ELR (cell line): ENCODE measurements around the gene SPATA4.

Source experiments
- DNase-seq: peaks from one replicate; pipeline ENCODE4 v3.0.0-alpha.2; 2015; ENCODE audit warnings: low read depth

Gene SPATA4

DNA sequence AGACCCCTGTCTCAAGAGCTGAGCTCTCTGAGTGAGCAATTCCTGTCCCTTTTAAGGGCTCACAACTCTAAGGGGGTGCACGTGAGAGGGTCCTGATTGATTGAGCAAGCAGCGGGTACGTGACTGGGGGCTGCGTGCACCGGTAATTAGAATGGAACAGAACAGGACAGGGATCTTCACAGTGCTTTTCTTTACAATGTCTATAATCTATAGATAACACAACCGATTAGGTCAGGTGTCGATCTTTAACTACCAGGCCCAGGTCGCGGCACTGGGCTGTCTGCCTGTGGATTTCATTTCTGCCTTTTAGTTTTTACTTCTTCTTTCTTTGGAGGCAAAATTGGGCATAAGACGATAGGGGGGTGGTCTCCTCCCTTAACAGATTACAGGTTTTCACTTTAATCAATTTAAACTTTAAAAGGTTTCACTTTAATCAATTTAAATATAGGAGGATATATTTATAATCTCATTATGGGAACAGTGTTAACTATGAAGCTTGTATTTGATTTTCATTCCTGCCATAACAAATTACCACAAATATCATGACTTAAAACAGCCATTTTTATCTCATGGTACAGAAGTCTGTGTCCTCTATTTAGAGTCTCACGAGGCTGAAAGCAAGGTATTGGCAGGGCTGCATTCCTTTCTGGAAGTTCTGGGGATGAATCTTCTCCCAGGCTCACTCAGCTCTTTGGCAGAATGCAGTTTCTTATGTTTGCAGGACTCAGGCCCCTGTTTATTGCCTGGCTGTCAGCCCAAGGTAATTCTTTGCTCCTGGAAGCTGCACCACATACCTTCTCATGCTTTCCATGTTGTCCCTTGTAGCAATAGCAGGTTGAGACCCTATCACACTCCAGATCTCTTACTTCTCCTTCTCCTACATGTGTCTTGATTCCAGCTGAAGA, 5.2 kb downstream of the SPATA4 start:
- peak; percentile 10 for DNase-seq

DNA sequence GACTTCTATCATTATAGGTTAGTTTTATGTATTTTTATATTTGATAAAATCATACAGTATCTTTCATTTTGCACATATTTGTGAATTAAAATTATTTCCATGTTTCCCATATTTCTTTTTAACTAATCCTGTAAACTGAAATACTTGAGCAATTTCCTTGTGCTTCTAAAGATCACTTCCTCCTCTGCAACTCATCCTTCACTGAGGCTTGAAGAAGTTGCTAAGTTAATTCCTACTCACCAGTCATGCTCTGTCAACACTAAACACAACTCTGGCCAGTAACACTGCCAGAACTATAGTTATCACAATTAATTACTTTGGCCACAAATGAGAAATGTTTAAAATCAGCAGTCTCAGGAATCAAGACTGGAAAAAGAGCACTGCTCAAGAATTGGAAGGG, 6.7 kb downstream of the SPATA4 start:
- peak; percentile 12 for DNase-seq

DNA sequence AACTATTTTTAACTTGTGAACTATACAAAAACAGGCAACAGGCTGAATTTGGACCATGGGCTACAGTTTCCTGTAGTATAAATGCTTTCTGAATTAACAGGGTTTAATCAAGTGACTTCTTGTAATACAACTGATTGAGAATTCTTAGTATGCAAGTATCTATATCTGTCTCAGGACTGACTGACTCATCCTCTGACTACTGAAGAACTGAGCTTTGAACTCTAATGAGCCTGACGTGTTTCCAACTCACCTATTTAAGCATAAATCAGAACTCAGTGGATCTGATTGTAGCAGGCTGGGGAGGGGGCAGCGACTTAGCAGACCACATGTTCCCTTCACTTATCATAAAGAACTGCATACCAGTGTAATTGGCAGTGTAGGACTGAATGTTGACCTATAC, 7.8 kb downstream of the SPATA4 start:
- peak; percentile 78 for DNase-seq

DNA sequence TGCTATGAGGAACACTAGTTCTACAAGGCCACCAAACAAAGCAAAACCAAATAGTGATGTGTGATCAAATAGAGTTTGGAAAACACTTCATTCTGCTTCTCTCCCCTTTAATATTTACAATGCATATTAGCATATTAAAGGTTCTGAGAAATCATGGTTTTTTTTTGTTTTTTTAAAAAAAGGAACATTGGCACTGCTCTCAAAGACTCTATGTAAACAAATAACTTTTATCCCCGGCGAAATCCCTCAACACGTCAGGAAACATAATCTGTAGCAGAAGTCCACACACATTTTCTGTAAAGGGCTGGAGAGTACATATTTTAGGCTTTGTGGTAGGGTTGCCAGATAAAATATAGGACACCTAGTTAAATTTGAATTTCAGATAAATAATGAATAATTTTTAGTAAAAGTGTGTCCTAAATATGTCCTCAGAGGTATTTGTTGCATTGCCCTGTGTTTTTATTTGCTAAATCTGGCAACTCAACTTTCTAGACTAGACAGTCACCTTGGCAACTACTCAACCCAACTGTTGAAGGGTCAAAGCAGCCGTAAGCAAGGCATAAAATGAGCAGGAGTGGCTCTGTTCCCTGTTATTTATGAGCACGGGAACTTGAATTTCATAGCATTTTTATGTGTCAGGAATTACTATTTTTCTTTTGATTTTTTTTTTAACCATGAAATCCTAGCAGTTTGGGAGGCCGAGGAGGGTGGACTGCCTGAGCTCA, 8.6 kb downstream of the SPATA4 start:
- DNase-seq, result no peak

DNA sequence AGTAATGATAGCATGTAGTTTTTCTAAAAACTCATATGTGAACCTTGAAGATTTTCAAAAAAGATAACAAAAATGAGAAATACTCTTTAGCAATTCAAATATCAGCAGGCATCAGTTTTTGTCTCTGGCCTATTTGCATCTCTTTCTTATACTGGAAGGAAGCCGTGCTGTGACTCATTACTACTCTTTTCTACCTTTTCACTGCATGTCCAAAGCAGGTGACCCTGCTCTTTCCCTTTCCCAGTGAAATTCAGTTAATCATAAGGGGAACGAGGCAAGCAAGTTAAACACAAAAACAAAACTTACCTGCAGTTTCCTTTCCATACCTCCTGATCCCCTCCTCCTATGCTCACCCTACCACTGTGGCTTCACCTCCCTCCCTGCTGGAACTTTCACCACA, 9.3 kb downstream of the SPATA4 start:
- no peak for DNase-seq

DNA sequence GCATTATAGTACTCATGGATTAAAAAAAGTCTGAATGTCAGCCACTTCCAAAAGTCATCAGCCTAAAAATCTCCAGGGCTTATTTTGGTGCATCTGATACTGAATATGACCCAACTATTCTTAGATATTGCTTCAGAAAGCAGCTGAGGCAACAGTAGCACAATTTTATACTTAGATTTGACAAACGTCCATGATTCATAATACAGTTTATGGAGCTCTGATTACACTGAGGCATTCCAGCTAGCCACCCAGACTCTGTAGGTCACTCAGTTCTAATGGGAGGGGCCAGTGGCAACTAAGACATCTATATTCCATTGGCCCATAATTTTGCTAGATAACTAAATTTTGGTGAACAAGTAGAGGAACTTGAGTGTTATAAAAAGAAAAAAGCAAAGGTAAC, 10.3 kb downstream of the SPATA4 start:
- DNase-seq, result peak; percentile 74

DNA sequence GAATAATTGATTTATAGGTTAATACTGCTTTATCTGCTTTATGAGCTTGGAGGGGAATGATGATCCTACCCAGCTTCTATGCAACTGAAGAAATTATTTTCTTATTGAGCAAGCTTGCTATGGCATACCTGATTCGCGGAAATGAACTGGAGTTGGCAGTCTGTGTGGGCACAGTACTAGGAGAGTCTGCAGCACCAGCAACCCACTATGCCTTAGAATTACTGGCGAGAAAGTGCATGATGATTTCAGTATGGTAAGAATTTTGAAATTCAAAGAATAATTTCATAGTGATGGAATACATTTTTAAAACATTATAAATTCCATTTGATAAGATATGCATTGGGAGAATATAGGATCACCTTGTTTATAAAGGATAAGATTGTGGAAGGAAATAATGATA, 32.3 kb downstream of the SPATA4 start:
- DNase-seq, result no peak

DNA sequence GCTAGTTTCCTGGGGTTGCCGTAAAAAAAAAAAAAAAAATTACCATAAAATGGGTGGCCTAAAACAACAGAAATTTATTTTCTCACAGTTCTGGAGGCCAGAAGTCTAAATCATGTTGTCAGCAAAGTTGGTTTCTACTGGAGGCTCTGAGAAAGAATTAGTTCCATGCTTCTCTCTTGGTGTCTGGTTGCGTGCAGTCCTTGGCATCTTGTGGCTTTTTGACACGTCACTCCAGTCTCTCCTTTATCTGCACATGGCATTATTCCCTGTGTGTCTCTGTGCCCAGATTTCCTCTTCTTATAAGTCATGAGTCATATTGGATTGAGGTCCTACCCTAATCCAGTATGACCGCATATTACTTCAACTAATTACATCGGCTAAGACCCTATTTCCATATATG, 38.7 kb downstream of the SPATA4 start:
- peak; percentile 8 for DNase-seq

DNA sequence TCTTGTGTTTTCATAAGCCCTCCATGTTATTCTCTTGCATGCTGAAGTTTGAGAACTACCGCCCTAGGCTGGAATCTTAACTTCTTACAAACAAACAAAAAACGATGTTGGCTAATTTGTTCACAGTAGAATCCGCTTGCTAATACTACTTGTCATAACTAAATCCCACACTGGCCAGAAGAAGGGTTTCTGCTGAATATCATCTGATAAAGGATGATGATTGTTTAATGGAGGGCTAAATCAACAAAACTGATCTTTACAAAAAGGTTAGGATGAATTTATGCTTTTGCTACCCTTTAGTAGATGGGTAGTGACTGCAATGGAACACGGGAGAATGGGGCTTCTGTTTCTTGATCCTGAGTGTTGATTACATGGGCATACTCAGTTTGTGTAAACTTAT, 42.3 kb downstream of the SPATA4 start:
- no peak for DNase-seq

DNA sequence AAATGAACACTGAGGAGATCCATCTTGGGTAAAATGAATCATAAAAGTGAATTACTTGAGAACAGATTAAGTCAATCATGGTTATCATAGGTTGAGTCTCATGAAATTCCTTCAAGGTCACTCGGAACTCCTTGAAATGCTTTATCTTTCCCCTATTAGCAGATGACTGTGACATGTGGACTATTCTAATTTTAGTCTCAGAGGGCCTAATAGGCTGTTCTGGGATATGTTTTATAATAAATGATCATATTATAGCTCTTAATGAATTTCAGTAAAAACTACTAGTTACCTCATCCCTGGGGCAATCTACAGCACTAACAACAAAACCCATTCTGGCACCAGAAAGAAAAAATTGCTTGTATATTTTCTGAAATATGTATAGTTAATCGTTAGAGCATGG, 44.7 kb downstream of the SPATA4 start:
- DNase-seq, result no peak

DNA sequence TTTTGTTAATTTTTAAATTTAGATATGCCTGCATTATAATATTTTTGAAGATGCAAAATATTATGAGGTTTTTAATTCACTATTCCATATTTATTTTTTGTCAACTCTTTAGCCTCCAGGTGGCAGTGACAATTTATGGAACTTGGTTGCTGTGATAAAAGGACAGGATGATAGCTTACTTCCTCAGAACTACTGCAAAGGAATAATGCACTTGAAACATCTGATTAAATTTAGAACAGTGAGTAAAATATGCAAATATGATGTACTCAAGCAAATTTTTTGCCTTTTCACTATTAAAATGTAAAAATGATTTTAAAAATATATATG, 45.1 kb downstream of the SPATA4 start:
- DNase-seq, result peak; percentile 56

DNA sequence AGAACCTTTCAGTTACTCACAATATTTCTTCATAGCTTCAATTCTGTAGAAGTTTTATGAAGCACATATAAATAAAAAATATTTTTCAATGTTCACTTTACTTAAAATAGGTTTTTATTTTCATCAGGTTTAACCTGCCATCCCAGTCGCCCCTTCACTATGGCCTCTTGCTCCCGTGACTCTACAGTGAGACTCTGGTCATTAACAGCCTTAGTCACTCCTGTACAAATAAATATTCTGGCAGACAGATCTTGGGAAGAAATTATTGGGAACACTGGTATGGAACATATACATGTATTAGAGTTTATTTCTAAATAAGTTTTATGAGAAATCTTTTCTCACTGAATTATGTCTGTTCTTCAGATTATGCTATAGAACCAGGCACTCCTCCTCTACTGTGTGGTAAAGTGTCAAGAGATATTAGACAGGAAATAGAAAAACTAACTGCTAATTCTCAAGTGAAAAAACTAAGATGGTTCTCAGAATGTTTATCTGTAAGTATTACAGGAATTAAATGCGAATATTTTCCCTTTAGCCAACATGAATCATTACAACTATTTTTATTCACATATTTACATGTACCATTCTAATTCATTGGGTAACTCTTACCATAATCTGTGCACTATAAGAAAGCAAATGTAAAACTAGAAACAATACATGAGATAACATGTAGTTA, 45.6 kb downstream of the SPATA4 start:
- DNase-seq, result peak; percentile 31

DNA sequence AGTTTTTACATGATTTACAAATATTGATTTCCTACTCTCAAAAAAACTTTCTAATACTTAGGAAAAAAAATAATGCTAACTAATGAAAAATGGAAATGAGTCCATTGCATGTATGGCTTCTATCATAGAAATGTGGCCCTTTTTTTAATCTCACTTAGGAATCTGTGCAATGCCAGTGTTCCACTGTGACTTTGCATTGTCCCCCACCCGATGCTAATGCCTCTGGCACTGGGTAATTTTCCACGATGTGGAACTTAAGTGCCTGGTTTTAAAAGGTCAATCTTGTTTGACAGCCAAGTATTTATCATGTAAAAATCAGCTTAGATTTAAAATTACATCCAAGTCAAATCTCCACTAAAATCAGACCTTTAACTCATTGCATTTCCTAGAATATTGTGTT, 53.1 kb downstream of the SPATA4 start:
- DNase-seq, result no peak

DNA sequence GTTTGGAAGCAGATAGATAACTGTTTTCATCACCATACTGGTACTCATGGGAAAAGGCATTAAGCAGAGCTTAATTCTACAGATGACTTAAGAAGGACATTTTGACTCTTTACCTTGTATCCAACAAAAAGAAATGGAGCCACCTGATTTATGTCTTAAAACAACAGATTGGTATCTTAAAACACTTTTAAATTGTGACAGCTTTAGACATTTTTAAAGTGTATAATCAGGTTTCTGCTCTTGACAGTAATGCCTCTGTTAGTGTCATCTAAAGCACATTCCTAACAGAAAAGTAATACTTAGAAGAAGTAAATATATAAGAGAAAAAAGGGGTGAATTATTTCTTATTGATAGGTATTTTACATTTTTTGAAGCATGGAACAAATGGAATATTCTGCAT, 55.9 kb downstream of the SPATA4 start:
- DNase-seq, result no peak

DNA sequence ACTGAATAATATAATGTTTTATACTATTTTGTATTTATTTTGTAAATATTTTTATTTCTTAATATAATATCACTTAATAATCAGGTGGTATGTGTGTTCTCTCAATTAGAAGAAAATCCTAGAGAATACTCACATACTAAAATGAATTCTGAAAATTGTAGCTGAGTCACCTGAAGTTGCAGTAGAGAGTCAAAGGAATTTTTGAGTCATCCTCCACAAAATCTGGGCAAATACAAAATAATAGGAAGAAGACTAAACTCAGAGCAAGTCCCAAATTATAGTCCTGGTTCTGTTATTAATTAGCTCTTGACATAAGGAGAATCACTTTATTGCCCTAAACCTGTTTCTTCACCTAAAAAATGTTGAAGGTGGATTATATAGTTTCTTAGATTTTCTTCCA, 57.8 kb downstream of the SPATA4 start:
- peak; percentile 65 for DNase-seq

DNA sequence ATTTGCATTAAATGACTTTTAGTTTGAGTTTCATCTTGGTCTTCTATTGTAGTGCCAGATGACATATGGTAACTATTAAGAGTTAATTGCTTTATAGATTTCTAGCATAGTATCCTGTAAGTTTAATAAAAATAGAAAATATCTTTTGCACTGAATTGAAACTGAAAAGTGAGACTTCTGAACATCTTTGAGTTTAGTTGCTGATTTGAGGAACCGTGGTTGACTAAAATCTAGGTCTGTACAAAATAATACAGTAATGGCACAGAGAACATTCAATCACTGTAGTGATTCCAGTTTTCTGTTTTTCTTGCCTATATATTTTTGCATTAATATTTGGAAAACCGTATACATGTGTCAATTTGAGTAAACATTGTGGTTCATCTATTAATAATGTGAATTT, 60.7 kb downstream of the SPATA4 start:
- DNase-seq, result no peak
